DND-41 (cell line): ENCODE results near the gene IL1RAP.

Experiments used
- EZH2 ChIP-seq: IDR thresholded peaks from 3 replicates; pipeline ENCODE4 v1.6.1; 2012; ENCODE audit warnings: borderline replicate concordance, low read depth, mild to moderate bottlenecking, moderate library complexity, low read length, inconsistent platforms; ENCODE audit not compliant: severe bottlenecking
- TF ChIP-seq, protein P1 (sequence below): IDR thresholded peaks from 2 replicates; pipeline ENCODE4 v1.5.1; 2012; ENCODE audit warnings: borderline replicate concordance, low read length, moderate library complexity, mild to moderate bottlenecking; ENCODE audit not compliant: poor library complexity, severe bottlenecking; ENCODE audit errors: extremely low read depth

DNA sequence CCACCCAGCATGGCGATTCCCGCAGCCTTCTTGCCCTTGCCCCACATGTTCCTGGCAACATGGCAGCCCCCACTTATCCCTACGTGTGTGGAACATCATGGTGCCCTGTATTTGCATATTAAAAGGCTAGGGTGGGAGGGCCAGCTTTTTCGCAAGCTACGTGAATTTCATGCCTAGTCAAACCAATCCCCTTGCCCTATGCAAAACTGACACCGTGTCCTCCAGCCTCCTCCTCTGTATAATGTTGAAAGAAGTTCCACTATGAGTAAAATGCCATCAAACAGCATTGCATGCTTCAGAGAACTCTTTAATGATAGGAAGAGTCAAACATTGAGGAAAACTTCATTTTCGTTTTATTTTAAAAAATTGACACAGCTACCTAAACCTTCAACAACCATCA, 170.9 kb downstream of the IL1RAP start:
- TF ChIP-seq, protein P1, sequence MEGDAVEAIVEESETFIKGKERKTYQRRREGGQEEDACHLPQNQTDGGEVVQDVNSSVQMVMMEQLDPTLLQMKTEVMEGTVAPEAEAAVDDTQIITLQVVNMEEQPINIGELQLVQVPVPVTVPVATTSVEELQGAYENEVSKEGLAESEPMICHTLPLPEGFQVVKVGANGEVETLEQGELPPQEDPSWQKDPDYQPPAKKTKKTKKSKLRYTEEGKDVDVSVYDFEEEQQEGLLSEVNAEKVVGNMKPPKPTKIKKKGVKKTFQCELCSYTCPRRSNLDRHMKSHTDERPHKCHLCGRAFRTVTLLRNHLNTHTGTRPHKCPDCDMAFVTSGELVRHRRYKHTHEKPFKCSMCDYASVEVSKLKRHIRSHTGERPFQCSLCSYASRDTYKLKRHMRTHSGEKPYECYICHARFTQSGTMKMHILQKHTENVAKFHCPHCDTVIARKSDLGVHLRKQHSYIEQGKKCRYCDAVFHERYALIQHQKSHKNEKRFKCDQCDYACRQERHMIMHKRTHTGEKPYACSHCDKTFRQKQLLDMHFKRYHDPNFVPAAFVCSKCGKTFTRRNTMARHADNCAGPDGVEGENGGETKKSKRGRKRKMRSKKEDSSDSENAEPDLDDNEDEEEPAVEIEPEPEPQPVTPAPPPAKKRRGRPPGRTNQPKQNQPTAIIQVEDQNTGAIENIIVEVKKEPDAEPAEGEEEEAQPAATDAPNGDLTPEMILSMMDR, result no peak
- no peak for TF ChIP-seq EZH2
